AG04449 (cell line): ENCODE measurements around the gene MARK1.

Experiments
- CTCF ChIA-PET: fragments of 350-600 bp; formaldehyde crosslinking; extraction: SDS; loops from one replicate; lab custom pipeline; 2021; ENCODE audit warnings: antibody characterized with exemption; lab: Yijun Ruan, JAX
- POLR2A ChIA-PET: fragments of 400-600, 350-600 bp; formaldehyde crosslinking; extraction: SDS; loops from one replicate; lab custom pipeline; 2020; ENCODE audit warnings: antibody characterized with exemption, inconsistent platforms; lab: Yijun Ruan, JAX
- DNase-seq: peaks from one replicate; pipeline ENCODE4 v3.0.0-alpha.2; 2010; ENCODE audit warnings: low read depth, low spot score
- H3K4me3 ChIP-seq: 2 replicates; pipeline ENCODE4 v1.5.1; 2011; ENCODE audit warnings: low read depth, mild to moderate bottlenecking, control low read depth, low read length
- TF ChIP-seq, protein P1 (sequence below): IDR thresholded peaks from one replicate; pipeline ENCODE4 v1.5.1; 2011; ENCODE audit warnings: mild to moderate bottlenecking, moderate library complexity, low read length, control low read depth, inconsistent platforms; ENCODE audit not compliant: insufficient read depth; ENCODE audit errors: missing control alignments

Gene MARK1

DNA sequence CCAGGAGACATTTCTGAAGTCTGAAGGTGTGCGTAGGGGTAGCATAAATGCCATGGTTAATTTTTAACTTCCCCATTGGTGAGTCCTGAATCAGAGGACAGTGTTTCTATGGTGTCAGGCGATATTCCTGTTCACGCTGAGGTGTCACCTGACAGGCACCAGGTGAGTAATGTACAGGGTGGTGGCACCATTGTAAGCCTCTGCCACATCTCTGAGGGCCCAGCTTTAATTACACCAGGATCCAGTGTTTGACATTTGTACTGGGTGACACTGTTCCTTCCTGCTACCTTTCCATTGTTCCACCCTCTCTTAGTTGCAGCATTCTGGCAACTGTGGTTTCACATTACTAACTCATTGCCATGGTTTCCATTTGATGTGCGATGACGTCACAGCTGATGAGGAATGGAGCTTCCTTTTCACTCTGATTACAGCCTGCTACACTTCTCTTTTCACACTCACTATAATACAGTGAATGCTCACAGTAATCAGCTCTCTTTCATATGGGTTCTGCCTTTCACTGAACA is 40.6 kb upstream of the MARK1 start:
- CTCF ChIA-PET, result no interaction called here
- POLR2A ChIA-PET, result no interaction called here
- no peak for DNase-seq
- H3K4me3 ChIP-seq, result no peak overlapping the region
- TF ChIP-seq, protein P1, sequence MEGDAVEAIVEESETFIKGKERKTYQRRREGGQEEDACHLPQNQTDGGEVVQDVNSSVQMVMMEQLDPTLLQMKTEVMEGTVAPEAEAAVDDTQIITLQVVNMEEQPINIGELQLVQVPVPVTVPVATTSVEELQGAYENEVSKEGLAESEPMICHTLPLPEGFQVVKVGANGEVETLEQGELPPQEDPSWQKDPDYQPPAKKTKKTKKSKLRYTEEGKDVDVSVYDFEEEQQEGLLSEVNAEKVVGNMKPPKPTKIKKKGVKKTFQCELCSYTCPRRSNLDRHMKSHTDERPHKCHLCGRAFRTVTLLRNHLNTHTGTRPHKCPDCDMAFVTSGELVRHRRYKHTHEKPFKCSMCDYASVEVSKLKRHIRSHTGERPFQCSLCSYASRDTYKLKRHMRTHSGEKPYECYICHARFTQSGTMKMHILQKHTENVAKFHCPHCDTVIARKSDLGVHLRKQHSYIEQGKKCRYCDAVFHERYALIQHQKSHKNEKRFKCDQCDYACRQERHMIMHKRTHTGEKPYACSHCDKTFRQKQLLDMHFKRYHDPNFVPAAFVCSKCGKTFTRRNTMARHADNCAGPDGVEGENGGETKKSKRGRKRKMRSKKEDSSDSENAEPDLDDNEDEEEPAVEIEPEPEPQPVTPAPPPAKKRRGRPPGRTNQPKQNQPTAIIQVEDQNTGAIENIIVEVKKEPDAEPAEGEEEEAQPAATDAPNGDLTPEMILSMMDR, result no peak

DNA sequence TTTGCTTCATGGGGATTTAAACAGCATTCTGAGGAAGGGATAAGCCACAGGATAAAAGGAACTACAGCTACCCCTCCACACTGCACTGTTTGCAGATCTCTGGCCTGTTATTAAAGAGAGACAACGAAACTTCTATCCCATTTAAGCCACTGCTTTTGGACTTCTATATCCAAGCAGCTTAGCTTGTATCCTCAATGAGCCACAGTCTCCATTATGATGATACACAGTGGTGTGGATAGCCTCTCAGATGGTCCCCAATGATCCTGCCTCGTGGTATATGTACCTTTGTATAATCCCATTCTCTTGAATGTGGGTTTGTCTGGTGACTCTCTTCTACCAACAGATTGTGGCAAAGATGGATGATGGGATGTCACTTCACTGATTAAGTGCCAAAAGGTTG is 36.0 kb upstream of the MARK1 start:
- DNase-seq, result no peak
- POLR2A ChIA-PET, result no interaction called here
- CTCF ChIA-PET, result no interaction called here
- TF ChIP-seq, protein P1, result no peak
- no peak overlapping the region for H3K4me3 ChIP-seq

DNA sequence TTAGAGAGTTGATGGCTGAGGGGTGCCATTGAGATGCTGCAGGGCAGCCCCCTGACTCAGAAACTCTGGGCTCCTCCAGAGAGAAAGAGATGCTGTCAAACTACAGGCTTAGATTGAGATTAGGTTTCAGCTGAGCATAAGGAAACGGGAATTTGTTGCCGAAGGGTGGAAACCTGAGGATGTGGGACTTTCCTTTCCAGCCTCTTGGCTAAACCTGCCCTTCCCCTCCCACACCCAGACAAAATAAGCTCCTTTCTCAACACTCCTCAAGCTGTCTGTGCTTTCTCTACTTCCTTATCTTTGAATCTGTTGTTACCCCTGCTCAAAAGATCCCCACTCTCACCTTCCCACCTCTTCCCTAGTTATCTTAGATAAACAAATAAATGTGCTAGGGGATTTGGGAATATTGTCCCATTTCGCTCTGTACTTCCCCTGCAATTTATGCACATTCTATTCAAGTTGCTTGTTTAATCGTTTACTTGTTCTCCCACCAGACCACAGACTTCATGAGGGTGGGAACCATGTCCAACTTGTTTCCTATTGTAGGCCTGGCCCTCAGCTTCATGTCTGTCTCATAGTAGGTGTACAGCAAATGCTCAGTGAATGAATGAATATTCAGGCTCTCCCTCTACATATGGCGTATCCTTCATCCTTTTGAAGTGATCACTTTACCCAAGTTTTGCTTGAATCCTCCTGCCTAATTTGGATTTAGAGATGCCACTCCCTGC is 30.6 kb upstream of the MARK1 start:
- DNase-seq, result no peak
- POLR2A ChIA-PET, result no interaction called here
- CTCF ChIA-PET, result no interaction called here
- H3K4me3 ChIP-seq, result no peak overlapping the region
- TF ChIP-seq, protein P1, result no peak

DNA sequence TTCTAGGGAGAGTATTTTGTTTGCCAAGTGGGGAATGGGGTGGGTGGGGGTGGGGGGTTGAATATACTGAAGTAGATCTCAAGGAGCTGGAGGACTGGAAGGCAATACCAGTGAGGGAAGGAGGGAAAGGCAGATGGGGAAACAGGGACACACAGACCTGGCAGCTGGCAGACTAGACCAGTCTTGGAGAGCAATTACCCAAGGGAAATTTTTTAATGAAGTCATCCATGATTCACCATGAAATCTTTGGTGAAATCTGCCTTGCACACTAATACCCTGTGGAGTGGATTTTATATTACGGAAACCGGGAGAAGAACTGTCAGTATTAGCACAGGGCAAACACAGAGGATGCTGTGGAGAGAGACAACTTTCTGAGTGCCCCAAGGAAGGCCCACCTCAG is 29.7 kb upstream of the MARK1 start:
- CTCF ChIA-PET, result no interaction called here

DNA sequence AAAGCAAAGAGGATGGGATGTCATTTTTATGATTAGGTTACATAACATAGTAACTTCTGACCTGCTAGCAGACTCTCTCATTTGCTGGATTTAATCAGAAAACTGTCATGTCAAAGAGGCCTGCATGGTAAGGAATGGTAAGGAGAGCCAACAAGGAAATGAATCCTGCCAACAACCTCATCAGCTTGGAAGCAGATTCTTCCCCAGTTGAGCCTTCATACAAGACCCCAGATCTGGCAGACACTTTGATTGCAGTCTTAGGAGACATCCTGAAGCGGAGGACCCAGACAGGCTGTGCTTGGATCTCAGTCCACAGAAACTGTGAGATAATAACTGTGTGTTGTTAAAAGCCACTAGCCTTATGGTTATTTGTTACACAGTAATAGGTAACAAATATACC is 27.6 kb upstream of the MARK1 start:
- TF ChIP-seq, protein P1, result no peak
- no peak for DNase-seq
- POLR2A ChIA-PET, result no interaction called here
- no peak overlapping the region for H3K4me3 ChIP-seq
- CTCF ChIA-PET, result no interaction called here

More for the DNA sequence above, 29.7 kb upstream of the MARK1 start:
- POLR2A ChIA-PET, result no interaction called here
- TF ChIP-seq, protein P1, result no peak
- H3K4me3 ChIP-seq, result no peak overlapping the region
- no peak for DNase-seq

DNA sequence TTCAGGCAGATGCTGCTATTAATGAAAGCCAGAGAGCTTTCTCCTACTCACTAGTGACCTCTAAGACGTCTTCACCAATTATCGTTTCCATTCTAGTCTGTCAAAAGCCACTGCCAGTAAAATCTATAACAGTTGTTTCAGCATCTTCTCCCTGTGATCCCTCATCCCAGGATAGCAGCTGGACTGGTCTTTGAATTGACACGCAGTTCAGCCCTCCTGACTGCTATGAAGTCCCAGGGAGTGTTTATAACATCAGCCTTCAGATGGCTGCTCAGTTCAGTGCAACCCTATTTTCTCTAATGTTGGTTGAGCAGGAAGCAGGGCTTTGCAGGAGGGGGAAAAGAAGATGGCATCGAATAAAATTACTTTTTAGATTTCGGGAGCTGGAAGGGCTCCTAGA is 23.6 kb upstream of the MARK1 start:
- H3K4me3 ChIP-seq, result no peak overlapping the region
- TF ChIP-seq, protein P1, result no peak
- ChIA-PET POLR2A (no interaction called here), CTCF (no interaction called here)
- no peak for DNase-seq
